OCI-LY7 (cell line): ENCODE data around the gene ARTN. TPM values are rescaled to one million over a fixed set of nuclear protein-coding genes. Genes with fewer than 3 reads are reported as not detected.
A peak's percentile ranks its signal among the peaks of the same experiment; 100 is the strongest.

ENCODE experiments used
- BruUV-seq: library from RNA; stranded (reverse); fragments of 400-500 nt; replicated peaks from 2 replicates; lab custom pipeline; 2021; lab: Mats Ljungman, UMichigan
- CTCF ChIA-PET: fragments of 300-600 bp; sonication (Branson Sonifier 250); formaldehyde crosslinking; loops from one replicate; lab custom pipeline; 2022; ENCODE audit warnings: antibody characterized with exemption; ENCODE audit not compliant: unreplicated experiment; lab: Charles Lee
- POLR2A ChIA-PET: fragments of 300-600 bp; sonication (Branson Sonifier 250); formaldehyde crosslinking; loops from one replicate; lab custom pipeline; 2022; ENCODE audit warnings: antibody characterized with exemption; lab: Charles Lee
- DNase-seq: peaks from one replicate; pipeline ENCODE4 v3.0.0-alpha.2; 2015; ENCODE audit warnings: low spot score
- H2AFZ ChIP-seq: fragments of 200-600 bp; sonication (generic), shearing (Covaris generic); 2 replicates; pipeline ENCODE4 v1.6.1; 2014; ENCODE audit warnings: mild to moderate bottlenecking, antibody characterized with exemption, low read length, moderate library complexity
- H3K27ac ChIP-seq: fragments of 200-600 bp; sonication (generic); 2 replicates; pipeline ENCODE4 v1.5.1; 2014; ENCODE audit warnings: mixed run types, low read depth, mild to moderate bottlenecking, moderate library complexity, low read length, inconsistent platforms; ENCODE audit not compliant: poor library complexity, severe bottlenecking
- H3K36me3 ChIP-seq: fragments of 200-600 bp; sonication (generic); 2 replicates; pipeline ENCODE4 v1.6.1; 2014; ENCODE audit warnings: mild to moderate bottlenecking, antibody characterized with exemption, low read length, moderate library complexity, mixed read lengths; ENCODE audit not compliant: insufficient read depth
- H3K4me1 ChIP-seq: fragments of 200-600 bp; sonication (generic); 2 replicates; pipeline ENCODE4 v1.5.1; 2014; ENCODE audit warnings: mild to moderate bottlenecking, low read length; ENCODE audit not compliant: insufficient read depth, poor library complexity, severe bottlenecking
- H3K4me2 ChIP-seq: fragments of 200-600 bp; sonication (generic); 2 replicates; pipeline ENCODE4 v1.6.1; 2014; ENCODE audit warnings: mild to moderate bottlenecking, low read length
- H3K4me3 ChIP-seq: fragments of 200-600 bp; sonication (generic); 2 replicates; pipeline ENCODE4 v1.5.1; 2014; ENCODE audit warnings: mild to moderate bottlenecking, low read depth, low read length; ENCODE audit not compliant: poor library complexity, severe bottlenecking
- H3K79me2 ChIP-seq: fragments of 200-600 bp; sonication (generic); 2 replicates; pipeline ENCODE4 v1.6.1; 2016; ENCODE audit warnings: low read depth, mild to moderate bottlenecking, low read length, moderate library complexity, mixed read lengths; ENCODE audit not compliant: insufficient read depth
- H3K9me2 ChIP-seq: fragments of 200-600 bp; sonication (generic); 2 replicates; pipeline ENCODE4 v1.6.1; 2016; ENCODE audit warnings: mild to moderate bottlenecking, low read length, mixed read lengths; ENCODE audit not compliant: insufficient read depth
- H3K9me3 ChIP-seq: fragments of 200-600 bp; sonication (generic); 2 replicates; pipeline ENCODE4 v1.6.1; 2014; ENCODE audit warnings: mild to moderate bottlenecking, mixed run types, low read length, mixed read lengths
- H4K20me1 ChIP-seq: fragments of 200-600 bp; sonication (generic); 2 replicates; pipeline ENCODE4 v1.6.1; 2014; ENCODE audit warnings: mild to moderate bottlenecking, antibody characterized with exemption, low read length, moderate library complexity, mixed read lengths; ENCODE audit not compliant: insufficient read depth
- EZH2phosphoT487 ChIP-seq: fragments of 200-600 bp; sonication (generic); IDR thresholded peaks from 2 replicates; pipeline ENCODE4 v1.6.1; 2018; ENCODE audit warnings: low read depth, borderline replicate concordance, mild to moderate bottlenecking, mixed run types, antibody characterized with exemption, low read length, moderate library complexity, mixed read lengths
- intact Hi-C: fragments of 100-400 bp; cut with micrococcal nuclease; formaldehyde crosslinking; loops from one replicate; pipeline ENCODE4 v1.10.0; 2022; ENCODE audit not compliant: unreplicated experiment
- total RNA-seq, 2 experiments: library from RNA; depleted of rRNA in 1 of 2; stranded (reverse); fragments of >200 nt in 1 of 2; shearing (Covaris generic) in 1 of 2; gene quantifications; 2 replicates each; pipeline ENCODE4 v1.2.3, GENCODE V29; 2014 to 2022
- TF ChIP-seq, protein P1 (sequence below): fragments of 200-600 bp; sonication (generic); conservative IDR thresholded peaks from 2 replicates; pipeline ENCODE4 v1.5.1; 2014; ENCODE audit warnings: mild to moderate bottlenecking, antibody characterized with exemption, low read length, moderate library complexity, mixed read lengths

ARTN gene
- total RNA-seq, 2 experiments from 2014 or later, result 0.44 to 1.2 TPM

DNA sequence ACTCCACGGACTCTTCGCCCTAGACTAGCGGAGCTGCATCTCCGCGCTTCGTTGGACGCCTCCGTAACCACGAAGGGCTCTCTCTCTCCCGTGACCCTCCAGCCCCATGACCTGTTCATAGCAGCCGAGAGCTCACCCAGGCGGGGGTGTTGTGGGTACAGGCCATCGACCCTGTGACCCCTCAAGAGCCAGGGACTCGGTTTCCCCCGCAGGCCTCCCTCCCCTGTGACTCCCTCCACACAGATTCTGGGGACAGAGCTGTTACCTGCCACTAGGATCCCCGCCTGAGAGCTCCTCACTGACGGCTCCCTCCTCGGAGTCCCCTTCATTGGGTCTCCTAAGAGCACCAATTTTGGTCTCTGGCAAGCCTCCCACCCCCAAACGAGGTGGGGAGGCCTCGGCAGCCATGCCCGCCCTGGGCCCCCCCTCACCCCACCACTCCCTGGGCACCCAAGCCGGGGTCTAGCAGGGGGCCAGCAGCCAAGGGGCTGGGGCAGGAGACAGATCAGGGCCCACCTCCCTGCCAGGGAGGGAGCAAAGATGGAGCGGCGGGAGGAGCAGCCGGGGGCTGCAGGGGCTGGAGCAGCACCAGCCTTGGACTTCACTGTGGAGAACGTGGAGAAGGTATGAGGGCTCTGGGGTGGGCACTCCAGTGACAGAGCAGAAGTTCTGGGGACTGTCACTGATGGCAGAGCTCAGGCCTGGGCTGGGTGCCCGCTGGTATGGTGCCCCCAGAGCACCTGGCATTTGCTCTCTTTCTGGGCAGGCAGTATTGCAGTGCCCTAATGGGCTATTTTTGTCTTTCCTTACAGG, 13.7 kb downstream of the ARTN start:
- POLR2A ChIA-PET, result interaction anchor here (0.5 to 0.7 kb wide), 5 partner anchors 12 to 300 kb away, joined by 3 read pairs; no protein-coding TSS in a partner anchor
- no peaks in the 10 kb centered on the region for H3K9me2 ChIP-seq
- H3K4me3 ChIP-seq, result peak overlapping the region; percentile 76
- peak overlapping the region; percentile 91 for H3K4me2 ChIP-seq
- no peaks in the 10 kb centered on the region for H3K9me3 ChIP-seq
- peak overlapping the region; percentile 88 for H2AFZ ChIP-seq
- TF ChIP-seq EZH2phosphoT487, result no peak
- TF ChIP-seq, protein P1, sequence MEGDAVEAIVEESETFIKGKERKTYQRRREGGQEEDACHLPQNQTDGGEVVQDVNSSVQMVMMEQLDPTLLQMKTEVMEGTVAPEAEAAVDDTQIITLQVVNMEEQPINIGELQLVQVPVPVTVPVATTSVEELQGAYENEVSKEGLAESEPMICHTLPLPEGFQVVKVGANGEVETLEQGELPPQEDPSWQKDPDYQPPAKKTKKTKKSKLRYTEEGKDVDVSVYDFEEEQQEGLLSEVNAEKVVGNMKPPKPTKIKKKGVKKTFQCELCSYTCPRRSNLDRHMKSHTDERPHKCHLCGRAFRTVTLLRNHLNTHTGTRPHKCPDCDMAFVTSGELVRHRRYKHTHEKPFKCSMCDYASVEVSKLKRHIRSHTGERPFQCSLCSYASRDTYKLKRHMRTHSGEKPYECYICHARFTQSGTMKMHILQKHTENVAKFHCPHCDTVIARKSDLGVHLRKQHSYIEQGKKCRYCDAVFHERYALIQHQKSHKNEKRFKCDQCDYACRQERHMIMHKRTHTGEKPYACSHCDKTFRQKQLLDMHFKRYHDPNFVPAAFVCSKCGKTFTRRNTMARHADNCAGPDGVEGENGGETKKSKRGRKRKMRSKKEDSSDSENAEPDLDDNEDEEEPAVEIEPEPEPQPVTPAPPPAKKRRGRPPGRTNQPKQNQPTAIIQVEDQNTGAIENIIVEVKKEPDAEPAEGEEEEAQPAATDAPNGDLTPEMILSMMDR, result no peak
- H3K79me2 ChIP-seq, result peaks cover 3% of the 10 kb centered on the region; the same call in 1 of the 2 replicates
- no peaks in the 10 kb centered on the region for H4K20me1 ChIP-seq
- no TSS peak for BruUV-seq
- H3K36me3 ChIP-seq, result peaks cover 18% of the 10 kb centered on the region; the same call in 1 of the 2 replicates
- H3K27ac ChIP-seq, result peak overlapping the region; percentile 56
- peaks cover 22% of the 10 kb centered on the region for H3K4me1 ChIP-seq
- DNase-seq, result no peak
- intact Hi-C loops, result no loop called here
- CTCF ChIA-PET, result interaction anchor here (0.6 to 2.0 kb wide), 2 partner anchors 12 to 103 kb away, joined by 3 to 13 read pairs; no protein-coding TSS in a partner anchor

DNA sequence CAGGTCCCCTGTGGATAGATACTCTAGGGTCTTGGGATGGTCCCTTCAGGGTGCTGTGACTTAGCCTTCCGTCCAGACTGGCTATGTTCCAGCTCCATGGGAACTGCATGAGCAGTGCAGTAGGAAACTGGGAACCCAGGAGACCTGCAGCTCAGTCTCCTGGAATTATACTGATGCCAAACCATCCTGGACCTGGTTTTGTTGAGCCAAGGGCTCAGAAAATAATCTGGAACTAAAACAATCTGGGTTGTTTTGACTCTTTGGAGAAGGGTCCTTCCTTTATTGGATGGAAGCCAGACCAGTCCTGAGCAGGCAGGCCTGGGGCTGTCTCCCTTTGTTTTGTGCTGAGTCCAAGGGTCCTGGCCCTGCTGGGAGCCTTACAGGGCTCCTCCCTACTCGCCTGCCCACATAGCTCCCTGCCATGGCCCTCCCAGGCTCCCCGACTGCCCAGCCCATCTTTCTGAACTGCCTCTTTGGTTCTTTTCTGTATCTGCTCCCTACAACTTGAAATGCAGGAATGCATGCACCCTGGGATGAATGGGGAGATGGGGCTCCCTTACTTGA, 14.4 kb downstream of the ARTN start:
- Histone ChIP-seq H3K9me2 (no peaks in the 10 kb centered on the region), H3K9me3 (no peaks in the 10 kb centered on the region), H3K4me1 (peaks cover 22% of the 10 kb centered on the region), H3K36me3 (peaks cover 18% of the 10 kb centered on the region; the same call in 1 of the 2 replicates), H3K4me2 (peak overlapping the region; percentile 91), H3K79me2 (peaks cover 3% of the 10 kb centered on the region; the same call in 1 of the 2 replicates), H3K4me3 (peak overlapping the region; percentile 76), H4K20me1 (no peaks in the 10 kb centered on the region), H3K27ac (no peak overlapping the region), H2AFZ (no peak overlapping the region)
- no peak for DNase-seq
- ChIA-PET CTCF (no interaction called here), POLR2A (interaction anchor here (0.5 kb wide), 1 partner anchor 301 kb away, joined by 3 read pairs; no protein-coding TSS in a partner anchor)
- intact Hi-C loops, result no loop called here
- TF ChIP-seq, protein P1, result no peak
- TF ChIP-seq EZH2phosphoT487, result no peak
- BruUV-seq, result no TSS peak
